K562 (cell line): ENCODE data around the gene IL21. TPM values are rescaled to one million over a fixed set of nuclear protein-coding genes. Genes with fewer than 3 reads are reported as not detected.

ENCODE experiments used
- ATAC-seq: fragments of 200-7000 bp; cut with Tn5 transposase; 3 replicates; pipeline ENCODE4 v1.9.1; 2020; ENCODE audit warnings: moderate library complexity
- BruUV-seq: library from RNA; stranded (reverse); fragments of 400-500 nt; replicated peaks from 2 replicates; lab custom pipeline; 2021; lab: Mats Ljungman, UMichigan
- CTCF ChIA-PET: fragments of 300-600 bp; formaldehyde crosslinking; extraction: SDS; loops from one replicate; lab custom pipeline; 2021; ENCODE audit warnings: low intra/inter-chr PET ratio; lab: Yijun Ruan, JAX
- POLR2A ChIA-PET: fragments of 300-600, 350-650 bp; sonication (Branson Sonifier 250); formaldehyde crosslinking; extraction: SDS; loops from one replicate; lab custom pipeline; 2021; ENCODE audit warnings: antibody characterized with exemption, inconsistent platforms; lab: Yijun Ruan, JAX
- DNase-seq, 4 experiments: peaks; one replicate each; pipeline versions ENCODE4 v3.0.0 to v3.0.0-alpha.2; 2011 to 2018; ENCODE audit warnings: low spot score in 3 of 4, mixed read lengths in 3 of 4; ENCODE audit errors: extremely low read depth in 1 of 4
- FAIRE-seq: peaks from 2 replicates; lab custom pipeline; 2011; peaks lifted over from hg19 to GRCh38; lab: Jason Lieb, UNC
- H2AFZ ChIP-seq: 2 replicates; pipeline ENCODE4 v1.6.0; 2011; ENCODE audit warnings: low read depth, low read length, control low read depth, inconsistent platforms
- H3K27ac ChIP-seq: fragments of 200-600 bp; 3 replicates; pipeline ENCODE4 v1.8.0; 2011; ENCODE audit warnings: low read depth, mild to moderate bottlenecking, control low read depth, inconsistent platforms, low read length, moderate library complexity, mixed read lengths; ENCODE audit errors: extremely low read depth
- H3K27me3 ChIP-seq, 2 experiments: fragments of 300-600 bp in 1 of 2; 2 replicates in 1 of 2; 3 replicates in 1 of 2; pipeline versions ENCODE4 v1.6.0 to v1.8.0; 2011; ENCODE audit warnings: inconsistent platforms in 2 of 2, low read length in 2 of 2, mild to moderate bottlenecking in 1 of 2, mixed read lengths in 1 of 2, moderate library complexity in 1 of 2; ENCODE audit not compliant: control insufficient read depth in 2 of 2, insufficient read depth in 2 of 2
- H3K36me3 ChIP-seq: fragments of 300-600 bp; 3 replicates; pipeline ENCODE4 v1.8.0; 2011; ENCODE audit warnings: mild to moderate bottlenecking, low read length, inconsistent platforms; ENCODE audit not compliant: control insufficient read depth, insufficient read depth
- H3K4me1 ChIP-seq, 2 experiments: fragments of 200-600 bp in 1 of 2; replicated peaks in 1 of 2; 2 replicates in 1 of 2; 3 replicates in 1 of 2; pipeline versions ENCODE4 v1.5.1 to v1.8.0; 2011; ENCODE audit warnings: inconsistent platforms in 2 of 2, low read length in 2 of 2, mild to moderate bottlenecking in 1 of 2, mixed read lengths in 1 of 2, moderate library complexity in 1 of 2; ENCODE audit not compliant: control insufficient read depth in 2 of 2, insufficient read depth in 2 of 2
- H3K4me2 ChIP-seq: 2 replicates; pipeline ENCODE4 v1.6.1; 2011; ENCODE audit warnings: low read length, control low read depth, inconsistent platforms, mixed read lengths; ENCODE audit not compliant: insufficient read depth
- H3K4me3 ChIP-seq: fragments of 200-600 bp; sonication (generic), shearing (Covaris generic); 2 replicates; pipeline ENCODE4 v1.5.1; 2016; ENCODE audit warnings: control low read depth, inconsistent platforms
- H3K79me2 ChIP-seq: fragments of 200-600 bp; 3 replicates; pipeline ENCODE4 v1.8.0; 2011; ENCODE audit warnings: low read length, inconsistent platforms; ENCODE audit not compliant: control insufficient read depth, insufficient read depth
- H3K9ac ChIP-seq, 2 experiments: 2 replicates each; pipeline versions ENCODE4 v1.6.0 to v1.6.1; 2011; ENCODE audit warnings: low read depth in 2 of 2, low read length in 2 of 2, control low read depth in 1 of 2, inconsistent platforms in 1 of 2, mild to moderate bottlenecking in 1 of 2, mixed read lengths in 1 of 2; ENCODE audit not compliant: insufficient read depth in 1 of 2
- H3K9me1 ChIP-seq: one replicate; pipeline ENCODE4 v1.6.0; 2011; ENCODE audit warnings: inconsistent platforms, mild to moderate bottlenecking, low read length, moderate library complexity; ENCODE audit not compliant: control insufficient read depth, insufficient read depth
- H3K9me3 ChIP-seq: replicated peaks from 2 replicates; pipeline ENCODE4 v1.5.1; 2011; ENCODE audit warnings: low read depth, low read length, inconsistent platforms; ENCODE audit not compliant: control insufficient read depth, insufficient read depth
- H4K20me1 ChIP-seq: replicated peaks from 2 replicates; pipeline ENCODE4 v1.6.1; 2011; ENCODE audit warnings: low read length, inconsistent platforms, mixed read lengths; ENCODE audit not compliant: control insufficient read depth, insufficient read depth
- C11orf30 ChIP-seq: fragments of 450-650 bp; IDR thresholded peaks from 2 replicates; pipeline ENCODE4 v1.6.1; 2016; ENCODE audit warnings: low read depth, mild to moderate bottlenecking
- IFI16 ChIP-seq: fragments of 250-450 bp; sonication (Bioruptor Pico); IDR thresholded peaks from 2 replicates; pipeline ENCODE4 v2.1.2; 2022; ENCODE audit warnings: mild to moderate bottlenecking, inconsistent platforms
- MAFF ChIP-seq: IDR thresholded peaks from 2 replicates; pipeline ENCODE4 v1.6.1; 2012; ENCODE audit warnings: low read length, improper control_type of control experiment
- MAFG ChIP-seq: fragments of 450-650 bp; conservative IDR thresholded peaks from 2 replicates; pipeline ENCODE4 v1.6.1; 2016; ENCODE audit warnings: missing genetic modification characterization, missing compliant biosample characterization
- MCM5 ChIP-seq: fragments of 450-650 bp; IDR thresholded peaks from 2 replicates; pipeline ENCODE4 v1.6.1; 2016; ENCODE audit warnings: low read depth
- RREB1 ChIP-seq: fragments of 250-450 bp; sonication (Bioruptor Pico); IDR thresholded peaks from 2 replicates; pipeline ENCODE4 v1.4.0; 2020
- TARDBP ChIP-seq: fragments of 450-650 bp; IDR thresholded peaks from 2 replicates; pipeline ENCODE4 v1.6.1; 2016
- ZNF316 ChIP-seq: fragments of 450-650 bp; IDR thresholded peaks from 2 replicates; pipeline ENCODE4 v1.6.1; 2016
- WGBS: fragments of 100-300 bp; shearing (Covaris generic); methylation state at CpG from one replicate; pipeline ENCODE4 v1.1.6; 2016; ENCODE audit warnings: low coverage, mixed read lengths; ENCODE audit not compliant: insufficient coverage; ENCODE audit errors: missing lambda C conversion rate; 5-methylcytosine and 5-hydroxymethylcytosine counted together
- in situ Hi-C: fragments of 300-500 bp; cut with MboI; formaldehyde crosslinking; loops from 4 replicates; pipeline ENCODE4 v1.15.0; 2018; ENCODE audit warnings: inconsistent platforms, mixed read lengths
- intact Hi-C: fragments of 100-400 bp; cut with micrococcal nuclease; formaldehyde crosslinking; loops from 2 replicates; pipeline ENCODE4 v1.14.2; 2022
- polyA plus RNA-seq, 8 experiments: library from polyadenylated mRNA; depleted of rRNA in 4 of 8; stranded (reverse) in 5 of 8; unstranded in 3 of 8; fragments of >200 nt; fragmentation: Nextera tagmentation in 2 of 8; fragmentation: Illumina TruSeq in 1 of 8; extraction: Ambion mirVana in 2 of 8; extraction: Trizol in 1 of 8; gene quantifications; 2 replicates each; pipeline versions ENCODE4 v1.2.1 to v1.2.3, GENCODE V29; 2011 to 2014; ENCODE audit warnings: inconsistent platforms in 1 of 8, missing spikeins in 1 of 8
- total RNA-seq, 7 experiments: library from RNA; depleted of rRNA in 6 of 7; stranded (reverse); fragments of >200 nt in 6 of 7; fragmentation: Illumina TruSeq in 2 of 7; extraction: Trizol in 2 of 7; gene quantifications; 2 replicates each; pipeline versions ENCODE4 v1.2.1 to v1.2.3, GENCODE V29; 2011 to 2021; ENCODE audit warnings: low replicate concordance in 1 of 7
- TF ChIP-seq, protein P1 (sequence below): sonication (generic); formaldehyde crosslinking; IDR thresholded peaks from 2 replicates; pipeline ENCODE4 v1.8.1; 2022; ENCODE audit warnings: missing genetic modification reagents

The IL21 gene
- total and polyA plus RNA-seq, 9 of the 15 experiments (the other 6 are each of a cell fraction or from before 2014, with no cell fraction given) = not detected

DNA sequence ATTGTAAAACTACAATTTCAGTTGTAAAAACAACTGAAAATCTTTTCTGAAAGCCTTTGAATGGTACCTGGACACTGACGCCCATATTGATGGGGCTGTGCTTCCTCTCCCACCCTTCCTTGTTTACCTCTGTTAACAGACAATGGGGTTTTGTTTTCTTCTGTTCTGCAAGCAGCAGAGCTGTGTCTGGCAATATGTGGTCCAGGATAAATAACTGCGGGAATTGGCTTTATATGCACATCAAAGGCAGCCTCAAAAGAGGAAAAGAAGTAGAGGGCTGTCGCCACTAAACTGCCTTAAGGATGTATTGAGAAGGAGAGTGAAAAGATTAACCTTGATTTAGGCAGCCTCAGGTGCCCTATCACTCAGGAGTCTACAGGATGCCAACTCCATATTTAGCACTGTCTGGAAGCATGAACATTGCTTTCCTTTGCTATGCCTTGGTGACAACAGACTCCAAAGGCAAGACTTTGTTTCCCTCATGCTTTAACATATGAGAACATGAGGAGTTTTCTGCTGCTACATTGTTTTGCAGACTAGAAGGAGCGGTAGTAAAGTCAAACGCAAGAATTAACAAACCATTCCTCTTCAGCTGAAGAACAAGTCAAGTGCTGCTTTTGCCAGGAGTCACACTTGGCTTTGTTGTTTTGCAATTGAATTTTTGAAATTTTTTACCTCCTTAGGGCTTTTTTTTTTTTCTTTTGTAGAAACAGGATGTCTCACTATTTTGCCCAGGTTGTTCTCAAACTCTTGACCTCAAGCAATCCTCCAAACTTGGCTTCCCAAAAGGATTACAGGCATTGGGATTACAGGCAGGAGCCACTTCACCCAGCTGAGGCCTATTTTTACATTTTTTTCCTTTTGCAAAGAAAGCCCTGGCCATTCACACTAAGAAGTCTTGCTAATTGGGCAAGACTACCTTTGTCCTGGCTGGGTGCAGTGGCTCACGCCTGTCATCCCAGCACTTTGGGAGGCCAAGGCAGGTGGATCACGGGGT lies 3.0 kb downstream of the IL21 start (continued):
- TF ChIP-seq, protein P1, sequence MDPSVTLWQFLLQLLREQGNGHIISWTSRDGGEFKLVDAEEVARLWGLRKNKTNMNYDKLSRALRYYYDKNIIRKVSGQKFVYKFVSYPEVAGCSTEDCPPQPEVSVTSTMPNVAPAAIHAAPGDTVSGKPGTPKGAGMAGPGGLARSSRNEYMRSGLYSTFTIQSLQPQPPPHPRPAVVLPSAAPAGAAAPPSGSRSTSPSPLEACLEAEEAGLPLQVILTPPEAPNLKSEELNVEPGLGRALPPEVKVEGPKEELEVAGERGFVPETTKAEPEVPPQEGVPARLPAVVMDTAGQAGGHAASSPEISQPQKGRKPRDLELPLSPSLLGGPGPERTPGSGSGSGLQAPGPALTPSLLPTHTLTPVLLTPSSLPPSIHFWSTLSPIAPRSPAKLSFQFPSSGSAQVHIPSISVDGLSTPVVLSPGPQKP (CRISPR knock-in tag) = no peak
- TF ChIP-seq IFI16 (CRISPR knock-in tag) (no peak), MCM5 (no peak)

DNA sequence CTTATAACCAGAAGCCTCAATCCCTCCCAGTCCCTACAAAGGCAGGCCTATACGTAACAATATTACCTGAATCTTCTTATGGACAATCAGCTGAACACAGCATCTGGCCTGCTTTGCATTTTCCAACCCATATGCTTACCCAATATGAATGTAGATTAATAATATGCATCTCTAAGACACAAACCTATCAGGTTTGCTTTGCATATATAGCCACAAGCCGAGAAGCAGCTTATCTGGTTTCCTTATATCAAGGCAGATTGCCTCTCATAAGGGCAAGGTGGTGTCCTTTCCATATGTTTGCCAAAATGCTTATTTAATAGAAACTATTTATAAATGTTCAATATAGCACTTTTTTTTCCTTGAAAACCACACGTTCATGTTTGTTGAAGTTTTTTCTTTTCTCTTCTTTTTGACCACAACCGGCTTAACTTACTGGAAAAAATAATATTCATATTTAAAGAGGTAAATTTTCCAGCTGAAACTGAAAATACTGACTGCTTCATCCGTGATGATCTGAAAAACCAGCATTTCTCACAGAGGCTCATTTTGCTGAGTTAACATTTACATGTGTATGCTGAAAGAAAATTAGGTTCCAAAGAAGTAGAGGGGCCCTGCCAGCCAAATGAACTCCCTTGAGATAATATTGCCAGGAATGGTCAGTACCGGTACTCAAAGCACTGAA lies 3.8 kb downstream of the IL21 start:
- DNase-seq = no peak
- no peak for ATAC-seq
- H3K4me3 ChIP-seq = no peak overlapping the region
- ChIA-PET POLR2A (no interaction called here), CTCF (no interaction called here)
- H3K4me2 ChIP-seq = no peak overlapping the region
- TF ChIP-seq RREB1 (CRISPR knock-in tag) (no peak), MAFG (tag) (peak; percentile 47), C11orf30 (peak; percentile 71), ZNF316 (peak; percentile 68), MAFF (peak; percentile 66), TARDBP (no peak)
- no peak overlapping the region for H3K9ac ChIP-seq
- in situ Hi-C loops = no loop called here
- no peak overlapping the region for H3K27ac ChIP-seq
- H3K4me1 ChIP-seq = no peaks in the 10 kb centered on the region; a peak in 1 of 5 replicates
- no peaks in the 10 kb centered on the region for H3K27me3 ChIP-seq
- intact Hi-C loops = no loop called here
- no peaks in the 10 kb centered on the region for H3K79me2 ChIP-seq
- H3K9me3 ChIP-seq = no peaks in the 10 kb centered on the region
- no peak overlapping the region for H2AFZ ChIP-seq
- no peaks in the 10 kb centered on the region for H3K36me3 ChIP-seq
- BruUV-seq = no TSS peak
- H3K9me1 ChIP-seq = no peaks in the 10 kb centered on the region
- no peaks in the 10 kb centered on the region for H4K20me1 ChIP-seq
- FAIRE-seq = no peak
- 36% methylated on average over 6 of the region's 6 CpGs for WGBS
